WTC11 (cell line): ENCODE measurements around the gene GPC4. TPM values are rescaled to one million over a fixed set of nuclear protein-coding genes. Genes with fewer than 3 reads are reported as not detected.
A peak's percentile ranks its signal among the peaks of the same experiment; 100 is the strongest.
"Not testable (repeated sequence)": the region's sequence is repeated elsewhere in the genome, so short reads cannot be mapped to it uniquely, and the experiment has no call there.

ENCODE experiments used
- ATAC-seq: fragments of 200-7000 bp; cut with Tn5 transposase; 2 replicates; pipeline ENCODE4 v1.10.0; 2021; ENCODE audit warnings: mild to moderate bottlenecking, moderate library complexity
- CTCF ChIA-PET: fragments of 300-600 bp; sonication (Branson Sonifier 250); formaldehyde crosslinking; loops from one replicate; lab custom pipeline; 2021; ENCODE audit warnings: antibody characterized with exemption; lab: Charles Lee
- POLR2A ChIA-PET: fragments of 350-600 bp; sonication (Branson Sonifier 250); formaldehyde crosslinking; loops from one replicate; lab custom pipeline; 2021; ENCODE audit warnings: antibody characterized with exemption; lab: Charles Lee
- DNase-seq: peaks from one replicate; pipeline ENCODE4 v3.0.0; 2021; ENCODE audit warnings: low spot score
- H3K27ac Mint-ChIP-seq: 2 replicates; pipeline ENCODE4 v1.8.0; 2021; ENCODE audit warnings: mixed read lengths
- H3K27me3 Mint-ChIP-seq: 2 replicates; pipeline ENCODE4 v1.8.0; 2021; ENCODE audit warnings: low read depth, mild to moderate bottlenecking, moderate library complexity, mixed read lengths
- H3K36me3 Mint-ChIP-seq: 2 replicates; pipeline ENCODE4 v1.8.0; 2021; ENCODE audit warnings: mixed read lengths
- H3K4me1 Mint-ChIP-seq: 2 replicates; pipeline ENCODE4 v1.8.0; 2022; ENCODE audit warnings: mixed read lengths
- H3K4me3 Mint-ChIP-seq: 2 replicates; pipeline ENCODE4 v1.8.0; 2021; ENCODE audit warnings: mild to moderate bottlenecking, moderate library complexity, mixed read lengths
- H3K9me3 Mint-ChIP-seq: 2 replicates; pipeline ENCODE4 v1.8.0; 2021; ENCODE audit warnings: mixed read lengths
- CTCF ChIP-seq: fragments of 200-600 bp; IDR thresholded peaks from 2 replicates; pipeline ENCODE4 v1.8.0; 2022; ENCODE audit warnings: antibody characterized with exemption
- FOXP1 ChIP-seq: sonication (generic); formaldehyde crosslinking; IDR thresholded peaks from 2 replicates; pipeline ENCODE4 v1.8.0; 2022; ENCODE audit warnings: missing genetic modification reagents, mild to moderate bottlenecking, moderate library complexity, borderline replicate concordance
- NR1H2 ChIP-seq: sonication (generic); formaldehyde crosslinking; IDR thresholded peaks from 2 replicates; pipeline ENCODE4 v1.9.0; 2021; ENCODE audit warnings: mild to moderate bottlenecking, moderate library complexity, missing genetic modification reagents
- TEAD4 ChIP-seq: sonication (generic); formaldehyde crosslinking; IDR thresholded peaks from 2 replicates; pipeline ENCODE4 v1.8.0; 2022; ENCODE audit warnings: mild to moderate bottlenecking, missing genetic modification reagents
- ZBTB21 ChIP-seq: sonication (generic); formaldehyde crosslinking; IDR thresholded peaks from 2 replicates; pipeline ENCODE4 v1.8.1; 2023; ENCODE audit warnings: mild to moderate bottlenecking, missing genetic modification reagents, borderline replicate concordance
- ZNF232 ChIP-seq: sonication (generic); formaldehyde crosslinking; IDR thresholded peaks from 2 replicates; pipeline ENCODE4 v1.8.0; 2022; ENCODE audit warnings: mild to moderate bottlenecking, missing genetic modification reagents
- ZNF416 ChIP-seq: fragments of 250-450 bp; sonication (Bioruptor Pico); IDR thresholded peaks from 2 replicates; pipeline ENCODE4 v1.9.0; 2021; ENCODE audit warnings: mild to moderate bottlenecking, inconsistent platforms
- total RNA-seq: library from RNA; stranded (reverse); gene quantifications from 3 replicates; pipeline ENCODE4 v1.2.3, GENCODE V29; 2021
- TF ChIP-seq, protein P1 (sequence below): sonication (generic); formaldehyde crosslinking; IDR thresholded peaks from 2 replicates; pipeline ENCODE4 v1.8.0; 2022; ENCODE audit warnings: missing genetic modification reagents
- TF ChIP-seq, protein P2 (sequence below): sonication (generic); formaldehyde crosslinking; IDR thresholded peaks from 2 replicates; pipeline ENCODE4 v1.8.0; 2022; ENCODE audit warnings: mild to moderate bottlenecking, missing genetic modification reagents
- TF ChIP-seq, protein P3 (sequence below): sonication (generic); formaldehyde crosslinking; IDR thresholded peaks from 2 replicates; pipeline ENCODE4 v1.8.1; 2022; ENCODE audit warnings: missing genetic modification reagents, borderline replicate concordance
- TF ChIP-seq, protein P4 (sequence below): fragments of 250-450 bp; sonication (Bioruptor Pico); IDR thresholded peaks from 2 replicates; pipeline ENCODE4 v1.9.0; 2021; ENCODE audit warnings: moderate library complexity, mild to moderate bottlenecking, inconsistent platforms, borderline replicate concordance
- TF ChIP-seq, protein P5 (sequence below): sonication (generic); formaldehyde crosslinking; IDR thresholded peaks from 2 replicates; pipeline ENCODE4 v1.8.0; 2022; ENCODE audit warnings: mild to moderate bottlenecking, missing genetic modification reagents

The GPC4 gene
- total RNA-seq, 1 experiment from 2014 or later: 144 TPM

GRCh38 chrX:133323431-133323830 lies 91.9 kb downstream of the GPC4 start:
- Mint-ChIP-seq H3K9me3 (no peaks in the 10 kb centered on the region), H3K27me3 (no peaks in the 10 kb centered on the region), H3K27ac (peak overlapping the region; percentile 65), H3K4me1 (peaks cover 32% of the 10 kb centered on the region), H3K36me3 (peaks cover 23% of the 10 kb centered on the region), H3K4me3 (no peak overlapping the region)
- ATAC-seq (no peak), DNase-seq (no peak)
- TF ChIP-seq, protein P1, sequence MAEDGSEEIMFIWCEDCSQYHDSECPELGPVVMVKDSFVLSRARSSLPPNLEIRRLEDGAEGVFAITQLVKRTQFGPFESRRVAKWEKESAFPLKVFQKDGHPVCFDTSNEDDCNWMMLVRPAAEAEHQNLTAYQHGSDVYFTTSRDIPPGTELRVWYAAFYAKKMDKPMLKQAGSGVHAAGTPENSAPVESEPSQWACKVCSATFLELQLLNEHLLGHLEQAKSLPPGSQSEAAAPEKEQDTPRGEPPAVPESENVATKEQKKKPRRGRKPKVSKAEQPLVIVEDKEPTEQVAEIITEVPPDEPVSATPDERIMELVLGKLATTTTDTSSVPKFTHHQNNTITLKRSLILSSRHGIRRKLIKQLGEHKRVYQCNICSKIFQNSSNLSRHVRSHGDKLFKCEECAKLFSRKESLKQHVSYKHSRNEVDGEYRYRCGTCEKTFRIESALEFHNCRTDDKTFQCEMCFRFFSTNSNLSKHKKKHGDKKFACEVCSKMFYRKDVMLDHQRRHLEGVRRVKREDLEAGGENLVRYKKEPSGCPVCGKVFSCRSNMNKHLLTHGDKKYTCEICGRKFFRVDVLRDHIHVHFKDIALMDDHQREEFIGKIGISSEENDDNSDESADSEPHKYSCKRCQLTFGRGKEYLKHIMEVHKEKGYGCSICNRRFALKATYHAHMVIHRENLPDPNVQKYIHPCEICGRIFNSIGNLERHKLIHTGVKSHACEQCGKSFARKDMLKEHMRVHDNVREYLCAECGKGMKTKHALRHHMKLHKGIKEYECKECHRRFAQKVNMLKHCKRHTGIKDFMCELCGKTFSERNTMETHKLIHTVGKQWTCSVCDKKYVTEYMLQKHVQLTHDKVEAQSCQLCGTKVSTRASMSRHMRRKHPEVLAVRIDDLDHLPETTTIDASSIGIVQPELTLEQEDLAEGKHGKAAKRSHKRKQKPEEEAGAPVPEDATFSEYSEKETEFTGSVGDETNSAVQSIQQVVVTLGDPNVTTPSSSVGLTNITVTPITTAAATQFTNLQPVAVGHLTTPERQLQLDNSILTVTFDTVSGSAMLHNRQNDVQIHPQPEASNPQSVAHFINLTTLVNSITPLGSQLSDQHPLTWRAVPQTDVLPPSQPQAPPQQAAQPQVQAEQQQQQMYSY (CRISPR knock-in tag): no peak
- TF ChIP-seq, protein P2, sequence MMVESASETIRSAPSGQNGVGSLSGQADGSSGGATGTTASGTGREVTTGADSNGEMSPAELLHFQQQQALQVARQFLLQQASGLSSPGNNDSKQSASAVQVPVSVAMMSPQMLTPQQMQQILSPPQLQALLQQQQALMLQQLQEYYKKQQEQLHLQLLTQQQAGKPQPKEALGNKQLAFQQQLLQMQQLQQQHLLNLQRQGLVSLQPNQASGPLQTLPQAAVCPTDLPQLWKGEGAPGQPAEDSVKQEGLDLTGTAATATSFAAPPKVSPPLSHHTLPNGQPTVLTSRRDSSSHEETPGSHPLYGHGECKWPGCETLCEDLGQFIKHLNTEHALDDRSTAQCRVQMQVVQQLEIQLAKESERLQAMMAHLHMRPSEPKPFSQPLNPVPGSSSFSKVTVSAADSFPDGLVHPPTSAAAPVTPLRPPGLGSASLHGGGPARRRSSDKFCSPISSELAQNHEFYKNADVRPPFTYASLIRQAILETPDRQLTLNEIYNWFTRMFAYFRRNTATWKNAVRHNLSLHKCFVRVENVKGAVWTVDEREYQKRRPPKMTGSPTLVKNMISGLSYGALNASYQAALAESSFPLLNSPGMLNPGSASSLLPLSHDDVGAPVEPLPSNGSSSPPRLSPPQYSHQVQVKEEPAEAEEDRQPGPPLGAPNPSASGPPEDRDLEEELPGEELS (CRISPR knock-in tag): no peak
- no peak for TF ChIP-seq ZNF416 (CRISPR knock-in tag)
- no peak for TF ChIP-seq CTCF
- TF ChIP-seq, protein P3, sequence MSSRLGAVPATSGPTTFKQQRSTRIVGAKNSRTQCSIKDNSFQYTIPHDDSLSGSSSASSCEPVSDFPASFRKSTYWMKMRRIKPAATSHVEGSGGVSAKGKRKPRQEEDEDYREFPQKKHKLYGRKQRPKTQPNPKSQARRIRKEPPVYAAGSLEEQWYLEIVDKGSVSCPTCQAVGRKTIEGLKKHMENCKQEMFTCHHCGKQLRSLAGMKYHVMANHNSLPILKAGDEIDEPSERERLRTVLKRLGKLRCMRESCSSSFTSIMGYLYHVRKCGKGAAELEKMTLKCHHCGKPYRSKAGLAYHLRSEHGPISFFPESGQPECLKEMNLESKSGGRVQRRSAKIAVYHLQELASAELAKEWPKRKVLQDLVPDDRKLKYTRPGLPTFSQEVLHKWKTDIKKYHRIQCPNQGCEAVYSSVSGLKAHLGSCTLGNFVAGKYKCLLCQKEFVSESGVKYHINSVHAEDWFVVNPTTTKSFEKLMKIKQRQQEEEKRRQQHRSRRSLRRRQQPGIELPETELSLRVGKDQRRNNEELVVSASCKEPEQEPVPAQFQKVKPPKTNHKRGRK (CRISPR knock-in tag): no peak
- CTCF ChIA-PET: no interaction called here
- POLR2A ChIA-PET: no interaction called here

- Mint-ChIP-seq H3K36me3 (peaks cover 23% of the 10 kb centered on the region), H3K4me1 (peaks cover 27% of the 10 kb centered on the region)
- POLR2A ChIA-PET: interaction anchor here (0.7 kb wide), 1 partner anchor 55 kb away, joined by 5 read pairs; no protein-coding TSS in a partner anchor
- CTCF ChIA-PET, H3K4me3 Mint-ChIP-seq, ATAC-seq, H3K27ac Mint-ChIP-seq, H3K9me3 Mint-ChIP-seq, DNase-seq, H3K27me3 Mint-ChIP-seq: not testable (repeated sequence)
Observed at GRCh38 chrX:133322269-133322668, 93.0 kb downstream of the GPC4 start.

GRCh38 chrX:133321451-133321850 lies 93.8 kb downstream of the GPC4 start:
- Mint-ChIP-seq H3K36me3 (peaks cover 23% of the 10 kb centered on the region), H3K27ac (no peak overlapping the region)
- TF ChIP-seq FOXP1 (CRISPR knock-in tag) (no peak), TEAD4 (CRISPR knock-in tag) (no peak), NR1H2 (CRISPR knock-in tag) (no peak), ZNF416 (CRISPR knock-in tag) (no peak), ZBTB21 (no peak), ZNF232 (CRISPR knock-in tag) (no peak)
- TF ChIP-seq, protein P4, sequence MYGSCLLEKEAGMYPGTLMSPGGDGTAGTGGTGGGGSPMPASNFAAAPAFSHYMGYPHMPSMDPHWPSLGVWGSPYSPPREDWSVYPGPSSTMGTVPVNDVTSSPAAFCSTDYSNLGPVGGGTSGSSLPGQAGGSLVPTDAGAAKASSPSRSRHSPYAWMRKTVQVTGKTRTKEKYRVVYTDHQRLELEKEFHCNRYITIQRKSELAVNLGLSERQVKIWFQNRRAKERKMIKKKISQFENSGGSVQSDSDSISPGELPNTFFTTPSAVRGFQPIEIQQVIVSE (CRISPR knock-in tag): no peak
- TF ChIP-seq, protein P5, sequence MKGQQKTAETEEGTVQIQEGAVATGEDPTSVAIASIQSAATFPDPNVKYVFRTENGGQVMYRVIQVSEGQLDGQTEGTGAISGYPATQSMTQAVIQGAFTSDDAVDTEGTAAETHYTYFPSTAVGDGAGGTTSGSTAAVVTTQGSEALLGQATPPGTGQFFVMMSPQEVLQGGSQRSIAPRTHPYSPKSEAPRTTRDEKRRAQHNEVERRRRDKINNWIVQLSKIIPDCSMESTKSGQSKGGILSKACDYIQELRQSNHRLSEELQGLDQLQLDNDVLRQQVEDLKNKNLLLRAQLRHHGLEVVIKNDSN (CRISPR knock-in tag): no peak
- TF ChIP-seq, protein P2 (CRISPR knock-in tag): no peak
- TF ChIP-seq, protein P1 (CRISPR knock-in tag): no peak

More at GRCh38 chrX:133321451-133321850, 93.8 kb downstream of the GPC4 start:
- Mint-ChIP-seq H3K4me3 (no peak overlapping the region), H3K9me3 (no peaks in the 10 kb centered on the region), H3K4me1 (peaks cover 27% of the 10 kb centered on the region), H3K27me3 (no peaks in the 10 kb centered on the region)
- no peak for ATAC-seq
- no peak for DNase-seq
- CTCF ChIA-PET: no interaction called here
- POLR2A ChIA-PET: no interaction called here
